ENCODE measurements around the gene NR4A3. TPM values are rescaled to one million over a fixed set of nuclear protein-coding genes. Genes with fewer than 3 reads are reported as not detected.

Gene NR4A3
- total and polyA plus RNA-seq, 9 of the 15 experiments (the other 6 are each of a cell fraction or from before 2014, with no cell fraction given), result 0.04 to 0.07 TPM; not detected in 7

DNA sequence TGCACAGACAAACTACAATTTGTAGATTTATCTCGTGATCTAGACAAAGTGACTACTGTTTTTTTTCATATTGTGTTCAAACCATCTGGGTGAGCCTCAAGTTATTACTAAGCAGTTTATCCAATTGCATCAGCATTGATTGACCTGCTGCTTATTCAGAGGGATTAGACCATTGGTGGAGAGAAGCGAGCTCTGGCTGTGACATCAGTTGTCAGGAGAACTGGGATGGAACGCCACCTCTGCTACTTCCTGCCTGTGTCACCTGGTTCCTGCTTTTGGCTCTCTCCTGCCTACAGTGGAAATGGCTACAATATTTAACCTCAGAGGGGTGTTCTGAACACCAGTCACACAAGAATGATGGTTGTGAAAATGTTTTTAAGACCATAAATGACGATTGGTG lies 12.1 kb downstream of the NR4A3 start:
- WGBS (ENCODE audit: insufficient coverage, low coverage, missing lambda C conversion rate), result 1% methylated on average over 4 of the region's 4 CpGs
- FAIRE-seq (no peak), ATAC-seq (peak; percentile 74), DNase-seq (ENCODE audit: extremely low read depth in 1 of 4, low spot score in 3 of 4) (no peak)
- H3K4me1 ChIP-seq (replicated peaks in 1 of 2; ENCODE audit: control insufficient read depth in 2 of 2, insufficient read depth in 2 of 2, low read length in 2 of 2), result peaks cover 0 to 2% of the 10 kb centered on the region in 2 experiments; a peak in 1 of 5 replicates
- H3K9me3 ChIP-seq (replicated peaks; ENCODE audit: control insufficient read depth, insufficient read depth, low read depth, low read length), result no peaks in the 10 kb centered on the region; the same call in 1 of the 2 replicates
- in situ Hi-C loops (cut with MboI), result no loop called here
- H3K79me2 ChIP-seq (ENCODE audit: control insufficient read depth, insufficient read depth, low read length), result no peaks in the 10 kb centered on the region
- no peaks in the 10 kb centered on the region for H3K9me1 ChIP-seq (ENCODE audit: control insufficient read depth, insufficient read depth, low read length)
- H3K4me2 ChIP-seq (ENCODE audit: insufficient read depth, low read length), result no peak overlapping the region
- ChIA-PET POLR2A (no interaction called here), CTCF (ENCODE audit: low intra/inter-chr PET ratio) (no interaction called here)
- no peak overlapping the region for H3K4me3 ChIP-seq
- H3K27ac ChIP-seq (ENCODE audit: extremely low read depth, low read depth, low read length), result no peak overlapping the region
- intact Hi-C loops (cut with micrococcal nuclease), result no loop called here
- peaks cover 11 to 12% of the 10 kb centered on the region in 2 experiments for H3K27me3 ChIP-seq (ENCODE audit: control insufficient read depth in 2 of 2, insufficient read depth in 2 of 2, low read length in 2 of 2)
- no TSS peak for BruUV-seq (replicated peaks)
- H2AFZ ChIP-seq (ENCODE audit: low read depth, low read length), result no peak overlapping the region
- H3K36me3 ChIP-seq (ENCODE audit: control insufficient read depth, insufficient read depth, low read length), result no peaks in the 10 kb centered on the region
- H4K20me1 ChIP-seq (replicated peaks; ENCODE audit: control insufficient read depth, insufficient read depth, low read length), result no peaks in the 10 kb centered on the region
- H3K9ac ChIP-seq (ENCODE audit: insufficient read depth in 1 of 2, low read depth in 2 of 2, low read length in 2 of 2), result no peak overlapping the region
- TF ChIP-seq ELF1 (tag; IDR thresholded peaks at IDR 0.05) (peak; percentile 15; the same call in 1 of the 2 replicates), MEF2D (tag; conservative IDR thresholded peaks at IDR 0.05; ENCODE audit: low read depth) (no peak), CTBP1 (IDR thresholded peaks at IDR 0.05; ENCODE audit: borderline replicate concordance) (no peak), CBX3 (IDR thresholded peaks at IDR 0.05; ENCODE audit: borderline replicate concordance in 1 of 2, low read length in 2 of 2) (no peak), SMAD4 (CRISPR knock-in tag; conservative IDR thresholded peaks at IDR 0.05) (no peak), BRD4 (IDR thresholded peaks at IDR 0.05) (no peak), CEBPG (CRISPR knock-in tag; IDR thresholded peaks at IDR 0.05) (peak; percentile 36; the same call in 1 of the 2 replicates), CEBPG (tag; conservative IDR thresholded peaks at IDR 0.05 in 1 of 2, IDR thresholded peaks at IDR 0.05 in 1 of 2) (peak in 1 of 2 experiments; percentile 74; a peak in 2 of 4 replicates), NCOR1 (IDR thresholded peaks at IDR 0.05) (no peak), ZSCAN29 (IDR thresholded peaks at IDR 0.05) (no peak), ZNF124 (CRISPR knock-in tag; IDR thresholded peaks at IDR 0.05) (no peak), HMGN3 (IDR thresholded peaks at IDR 0.05; ENCODE audit: borderline replicate concordance, extremely low read depth, insufficient read length, low read depth, low read length) (no peak), SMARCE1 (IDR thresholded peaks at IDR 0.05) (no peak), ZNF699 (CRISPR knock-in tag; IDR thresholded peaks at IDR 0.05; ENCODE audit: insufficient replicate concordance) (no peak)
- TF ChIP-seq, protein P1, sequence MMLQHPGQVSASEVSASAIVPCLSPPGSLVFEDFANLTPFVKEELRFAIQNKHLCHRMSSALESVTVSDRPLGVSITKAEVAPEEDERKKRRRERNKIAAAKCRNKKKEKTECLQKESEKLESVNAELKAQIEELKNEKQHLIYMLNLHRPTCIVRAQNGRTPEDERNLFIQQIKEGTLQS (IDR thresholded peaks at IDR 0.05), result peak; percentile 53; the same call in 1 of the 2 replicates
- TF ChIP-seq, protein P1 (CRISPR knock-in tag; conservative IDR thresholded peaks at IDR 0.05), result no peak
- TF ChIP-seq, protein P2, sequence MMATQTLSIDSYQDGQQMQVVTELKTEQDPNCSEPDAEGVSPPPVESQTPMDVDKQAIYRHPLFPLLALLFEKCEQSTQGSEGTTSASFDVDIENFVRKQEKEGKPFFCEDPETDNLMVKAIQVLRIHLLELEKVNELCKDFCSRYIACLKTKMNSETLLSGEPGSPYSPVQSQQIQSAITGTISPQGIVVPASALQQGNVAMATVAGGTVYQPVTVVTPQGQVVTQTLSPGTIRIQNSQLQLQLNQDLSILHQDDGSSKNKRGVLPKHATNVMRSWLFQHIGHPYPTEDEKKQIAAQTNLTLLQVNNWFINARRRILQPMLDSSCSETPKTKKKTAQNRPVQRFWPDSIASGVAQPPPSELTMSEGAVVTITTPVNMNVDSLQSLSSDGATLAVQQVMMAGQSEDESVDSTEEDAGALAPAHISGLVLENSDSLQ (IDR thresholded peaks at IDR 0.05), result peak; percentile 43; the same call in 1 of the 2 replicates
- TF ChIP-seq, protein P3, sequence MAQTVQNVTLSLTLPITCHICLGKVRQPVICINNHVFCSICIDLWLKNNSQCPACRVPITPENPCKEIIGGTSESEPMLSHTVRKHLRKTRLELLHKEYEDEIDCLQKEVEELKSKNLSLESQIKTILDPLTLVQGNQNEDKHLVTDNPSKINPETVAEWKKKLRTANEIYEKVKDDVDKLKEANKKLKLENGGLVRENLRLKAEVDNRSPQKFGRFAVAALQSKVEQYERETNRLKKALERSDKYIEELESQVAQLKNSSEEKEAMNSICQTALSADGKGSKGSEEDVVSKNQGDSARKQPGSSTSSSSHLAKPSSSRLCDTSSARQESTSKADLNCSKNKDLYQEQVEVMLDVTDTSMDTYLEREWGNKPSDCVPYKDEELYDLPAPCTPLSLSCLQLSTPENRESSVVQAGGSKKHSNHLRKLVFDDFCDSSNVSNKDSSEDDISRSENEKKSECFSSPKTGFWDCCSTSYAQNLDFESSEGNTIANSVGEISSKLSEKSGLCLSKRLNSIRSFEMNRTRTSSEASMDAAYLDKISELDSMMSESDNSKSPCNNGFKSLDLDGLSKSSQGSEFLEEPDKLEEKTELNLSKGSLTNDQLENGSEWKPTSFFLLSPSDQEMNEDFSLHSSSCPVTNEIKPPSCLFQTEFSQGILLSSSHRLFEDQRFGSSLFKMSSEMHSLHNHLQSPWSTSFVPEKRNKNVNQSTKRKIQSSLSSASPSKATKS (CRISPR knock-in tag; IDR thresholded peaks at IDR 0.05), result no peak
- TF ChIP-seq, protein P4, sequence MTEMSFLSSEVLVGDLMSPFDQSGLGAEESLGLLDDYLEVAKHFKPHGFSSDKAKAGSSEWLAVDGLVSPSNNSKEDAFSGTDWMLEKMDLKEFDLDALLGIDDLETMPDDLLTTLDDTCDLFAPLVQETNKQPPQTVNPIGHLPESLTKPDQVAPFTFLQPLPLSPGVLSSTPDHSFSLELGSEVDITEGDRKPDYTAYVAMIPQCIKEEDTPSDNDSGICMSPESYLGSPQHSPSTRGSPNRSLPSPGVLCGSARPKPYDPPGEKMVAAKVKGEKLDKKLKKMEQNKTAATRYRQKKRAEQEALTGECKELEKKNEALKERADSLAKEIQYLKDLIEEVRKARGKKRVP (CRISPR knock-in tag; IDR thresholded peaks at IDR 0.05), result no peak
